GM23338 (cell line): ENCODE results near the gene TNS3. TPM values are rescaled to one million over a fixed set of nuclear protein-coding genes. Genes with fewer than 3 reads are reported as not detected.

Source experiments
- CREB1 ChIP-seq: fragments of 250-450 bp; sonication (Bioruptor Pico); IDR thresholded peaks from 2 replicates; pipeline ENCODE4 v1.5.0; 2020; ENCODE audit warnings: low read depth, mild to moderate bottlenecking, moderate library complexity
- ETS1 ChIP-seq: IDR thresholded peaks from 2 replicates; pipeline ENCODE4 v1.6.1; 2016; ENCODE audit warnings: antibody characterized with exemption
- EZH2 ChIP-seq: fragments of 200-600 bp; sonication (generic); IDR thresholded peaks from one replicate; pipeline ENCODE4 v1.8.0; 2017; ENCODE audit warnings: antibody characterized with exemption, mild to moderate bottlenecking, low read depth; ENCODE audit not compliant: unreplicated experiment
- POLR2AphosphoS5 ChIP-seq: IDR thresholded peaks from 2 replicates; pipeline ENCODE4 v1.6.1; 2016; ENCODE audit warnings: antibody characterized with exemption, low read depth
- STAT1 ChIP-seq: IDR thresholded peaks from one replicate; pipeline ENCODE4 v1.6.1; 2016; ENCODE audit warnings: antibody characterized with exemption; ENCODE audit not compliant: unreplicated experiment
- ZNF462 ChIP-seq: fragments of 250-450 bp; sonication (Bioruptor Pico); IDR thresholded peaks from 2 replicates; pipeline ENCODE4 v1.5.0; 2020; ENCODE audit warnings: mild to moderate bottlenecking, moderate library complexity
- polyA plus RNA-seq: library from polyadenylated mRNA; unstranded; fragments of >200 nt; fragmentation: Nextera tagmentation; extraction: Ambion mirVana; gene quantifications from 2 replicates; pipeline ENCODE4 v1.2.1, GENCODE V29; 2016
- total RNA-seq: library from RNA; depleted of rRNA; stranded (reverse); fragments of >200 nt; shearing (Covaris generic); gene quantifications from 2 replicates; pipeline ENCODE4 v1.2.3, GENCODE V29; 2014
- TF ChIP-seq, protein P1 (sequence below): IDR thresholded peaks from one replicate; pipeline ENCODE4 v1.6.1; 2018; ENCODE audit warnings: antibody characterized with exemption; ENCODE audit not compliant: unreplicated experiment

The TNS3 gene
- total and polyA plus RNA-seq, 2 experiments from 2014 or later: 6.2 to 28.7 TPM

- TF ChIP-seq ZNF462 (CRISPR knock-in tag) (no peak), EZH2 (no peak), CREB1 (CRISPR knock-in tag) (no peak), POLR2AphosphoS5 (no peak), ETS1 (no peak), STAT1 (no peak)
- TF ChIP-seq, protein P1, sequence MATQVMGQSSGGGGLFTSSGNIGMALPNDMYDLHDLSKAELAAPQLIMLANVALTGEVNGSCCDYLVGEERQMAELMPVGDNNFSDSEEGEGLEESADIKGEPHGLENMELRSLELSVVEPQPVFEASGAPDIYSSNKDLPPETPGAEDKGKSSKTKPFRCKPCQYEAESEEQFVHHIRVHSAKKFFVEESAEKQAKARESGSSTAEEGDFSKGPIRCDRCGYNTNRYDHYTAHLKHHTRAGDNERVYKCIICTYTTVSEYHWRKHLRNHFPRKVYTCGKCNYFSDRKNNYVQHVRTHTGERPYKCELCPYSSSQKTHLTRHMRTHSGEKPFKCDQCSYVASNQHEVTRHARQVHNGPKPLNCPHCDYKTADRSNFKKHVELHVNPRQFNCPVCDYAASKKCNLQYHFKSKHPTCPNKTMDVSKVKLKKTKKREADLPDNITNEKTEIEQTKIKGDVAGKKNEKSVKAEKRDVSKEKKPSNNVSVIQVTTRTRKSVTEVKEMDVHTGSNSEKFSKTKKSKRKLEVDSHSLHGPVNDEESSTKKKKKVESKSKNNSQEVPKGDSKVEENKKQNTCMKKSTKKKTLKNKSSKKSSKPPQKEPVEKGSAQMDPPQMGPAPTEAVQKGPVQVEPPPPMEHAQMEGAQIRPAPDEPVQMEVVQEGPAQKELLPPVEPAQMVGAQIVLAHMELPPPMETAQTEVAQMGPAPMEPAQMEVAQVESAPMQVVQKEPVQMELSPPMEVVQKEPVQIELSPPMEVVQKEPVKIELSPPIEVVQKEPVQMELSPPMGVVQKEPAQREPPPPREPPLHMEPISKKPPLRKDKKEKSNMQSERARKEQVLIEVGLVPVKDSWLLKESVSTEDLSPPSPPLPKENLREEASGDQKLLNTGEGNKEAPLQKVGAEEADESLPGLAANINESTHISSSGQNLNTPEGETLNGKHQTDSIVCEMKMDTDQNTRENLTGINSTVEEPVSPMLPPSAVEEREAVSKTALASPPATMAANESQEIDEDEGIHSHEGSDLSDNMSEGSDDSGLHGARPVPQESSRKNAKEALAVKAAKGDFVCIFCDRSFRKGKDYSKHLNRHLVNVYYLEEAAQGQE: no peak
These were observed 18.5 kb upstream of the TNS3 start (continued) for GRCh38 chr7:47600199-47601118.
